ENCODE measurements around the gene FANCF.

Gene FANCF

DNA sequence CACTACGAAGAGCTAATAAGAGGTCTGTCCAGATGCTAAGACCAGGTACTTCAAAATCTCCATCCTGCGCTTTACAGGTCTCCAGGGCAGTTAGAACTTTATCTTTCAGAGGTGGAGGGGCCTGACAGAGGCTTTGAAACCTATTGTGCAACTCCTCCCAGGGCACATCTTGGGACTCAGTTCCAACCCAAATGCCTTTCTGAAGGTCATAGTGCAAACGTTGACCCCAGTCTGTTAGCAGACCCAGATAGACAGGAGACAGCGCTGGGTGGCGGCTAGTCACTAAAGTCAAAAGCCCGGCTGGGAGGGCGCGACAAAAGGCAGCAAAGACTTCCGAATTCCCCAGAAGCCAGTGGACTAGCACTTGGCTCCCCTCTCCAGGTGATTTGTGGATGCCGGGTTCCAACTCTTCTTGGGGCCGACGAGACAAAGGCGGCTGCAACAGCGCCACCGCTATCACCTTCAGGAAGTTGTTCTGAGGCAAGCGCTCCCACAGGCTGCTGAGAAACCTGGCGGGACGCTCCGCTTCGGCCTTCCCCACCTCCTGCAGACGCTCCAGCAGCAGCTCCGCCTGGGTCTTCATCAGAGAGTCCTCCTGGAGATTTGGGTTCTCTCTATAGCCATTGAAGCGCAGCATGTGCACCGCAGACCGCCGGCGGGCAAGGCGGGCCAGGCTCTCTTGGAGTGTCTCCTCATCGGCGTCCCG is 728 bp downstream of the FANCF start:
- peak; percentile 48 for DNase-seq (ENCODE audit: low spot score)

GRCh38 chr11:22617868-22618267 is 7.8 kb downstream of the FANCF start:
- DNase-seq (ENCODE audit: low spot score): no peak

- DNase-seq (ENCODE audit: low spot score): no peak
Measured at GRCh38 chr11:22603933-22604332, 21.7 kb downstream of the FANCF start.

GRCh38 chr11:22602504-22602903 is 23.1 kb downstream of the FANCF start:
- DNase-seq (ENCODE audit: low spot score): no peak

GRCh38 chr11:22599458-22599857 is 26.2 kb downstream of the FANCF start:
- no peak for DNase-seq (ENCODE audit: low spot score)

GRCh38 chr11:22597062-22597461 is 28.6 kb downstream of the FANCF start:
- DNase-seq (ENCODE audit: low spot score): no peak

- no peak for DNase-seq (ENCODE audit: low spot score)
Measured at GRCh38 chr11:22584976-22585375, 40.6 kb downstream of the FANCF start.

- DNase-seq (ENCODE audit: low spot score): no peak
Measured at GRCh38 chr11:22583963-22584492, 41.6 kb downstream of the FANCF start.

DNA sequence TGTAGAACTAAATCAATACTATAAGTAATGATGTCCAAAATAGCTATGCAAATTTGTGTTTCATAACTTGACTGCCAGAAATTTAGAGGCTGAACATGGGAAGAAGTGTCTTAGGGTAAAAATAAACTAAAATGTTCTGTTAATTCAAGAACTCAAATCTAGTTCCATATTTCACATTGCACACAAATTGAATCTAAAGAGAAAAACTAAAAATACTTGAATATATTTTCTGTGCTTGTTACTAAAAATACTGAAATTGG is 43.5 kb downstream of the FANCF start:
- DNase-seq (ENCODE audit: low spot score): no peak

- no peak for DNase-seq (ENCODE audit: low spot score)
Measured at GRCh38 chr11:22581354-22582150, 44.1 kb downstream of the FANCF start.

DNA sequence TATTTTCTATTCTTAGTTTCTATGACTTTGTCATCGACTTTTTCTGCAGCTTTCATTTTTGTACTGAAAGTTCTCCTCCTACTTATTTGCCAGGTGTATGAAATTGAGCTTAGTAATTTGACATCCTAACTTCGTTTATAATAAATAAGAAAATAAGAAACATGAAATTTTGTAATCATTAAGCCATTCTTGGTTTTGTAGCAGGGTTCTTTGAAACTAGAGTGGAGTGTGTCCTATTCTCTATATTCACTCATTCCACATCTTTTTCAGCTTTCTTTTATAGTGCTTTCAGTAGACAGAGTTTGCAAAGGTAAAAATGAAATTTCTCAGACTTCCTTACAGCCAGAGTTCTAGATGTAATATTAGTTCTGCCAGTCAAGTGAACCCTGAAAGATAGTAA is 47.8 kb downstream of the FANCF start:
- DNase-seq (ENCODE audit: low spot score): no peak

Measured in kidney capillary endothelial cell (primary cell).